ENCODE results near the gene MEI4. TPM values are rescaled to one million over a fixed set of nuclear protein-coding genes. Genes with fewer than 3 reads are reported as not detected.

The MEI4 gene
- total and polyA plus RNA-seq, 2 of the 4 experiments (the other 2 are of a cell fraction) = not detected

DNA sequence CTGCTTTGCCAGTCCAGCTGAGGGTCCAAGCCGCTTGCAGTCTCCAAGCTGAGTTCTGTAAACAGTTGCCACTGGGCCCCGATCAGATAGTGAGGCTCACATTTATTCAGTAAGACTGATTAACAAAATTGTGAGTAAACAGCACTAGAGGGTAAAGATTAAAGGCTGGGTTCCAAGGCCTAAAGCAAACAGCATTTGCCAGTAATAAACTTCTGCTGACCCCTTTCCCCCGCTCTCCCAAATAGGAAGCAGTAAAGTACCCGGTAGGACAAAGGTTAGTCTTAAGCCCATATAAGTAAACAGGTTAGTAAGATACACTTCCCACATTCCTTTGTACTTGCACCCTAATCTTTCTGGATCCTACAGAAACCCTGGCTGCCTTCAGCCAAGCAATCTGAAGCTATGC lies 181.8 kb downstream of the MEI4 start:
- H4K91ac ChIP-seq (ENCODE audit: insufficient read depth, low read depth, low read length) = no peak overlapping the region
- no peaks in the 10 kb centered on the region for H3K4me1 ChIP-seq (ENCODE audit: control insufficient read depth, insufficient read depth, low read length)
- no peaks in the 10 kb centered on the region for H3K36me3 ChIP-seq (ENCODE audit: control insufficient read depth, insufficient read depth, low read length)
- no peak overlapping the region for H3K14ac ChIP-seq (replicated peaks; ENCODE audit: low read depth, low read length)
- no peak overlapping the region for H3K4ac ChIP-seq (ENCODE audit: low read depth, low read length)
- H4K20me1 ChIP-seq (ENCODE audit: insufficient read depth, low read length) = no peaks in the 10 kb centered on the region
- H3K9me1 ChIP-seq (ENCODE audit: insufficient read depth, low read length) = no peaks in the 10 kb centered on the region
- no peak overlapping the region for H4K8ac ChIP-seq (ENCODE audit: low read depth in 2 of 2, low read length in 2 of 2)
- no TSS peak for BruUV-seq (replicated peaks)
- H3K9ac ChIP-seq (ENCODE audit: low read depth, low read length) = no peak overlapping the region
- H3K79me1 ChIP-seq (ENCODE audit: low read depth in 1 of 2, low read length in 2 of 2) = no peaks in the 10 kb centered on the region
- CTCF ChIA-PET = no interaction called here
- DNase-seq = no peak
- H3K27ac ChIP-seq (ENCODE audit: insufficient read depth, low read length) = no peak overlapping the region
- H3K4me2 ChIP-seq (ENCODE audit: low read depth, low read length) = no peak overlapping the region
- no peak for ATAC-seq (ENCODE audit: low read depth)
- H2AK9ac ChIP-seq (replicated peaks; ENCODE audit: low read depth, low read length, poor library complexity) = no peak overlapping the region
- no peak overlapping the region for H2BK5ac ChIP-seq (ENCODE audit: low read depth, low read length, poor library complexity, severe bottlenecking)
- POLR2A ChIA-PET (ENCODE audit: unreplicated experiment) = no interaction called here
- no peak overlapping the region for H2BK15ac ChIP-seq (ENCODE audit: low read depth, low read length)
- WGBS, 2 experiments (ENCODE audit: extremely low coverage in 2 of 2, insufficient read length in 1 of 2) = 0% methylated on average over 1 of the region's 4 CpGs; no CpG with 5 or more reads in 1 of the 2 experiments
- H3K18ac ChIP-seq (ENCODE audit: low read depth, low read length) = no peak overlapping the region
- no peak overlapping the region for H4K5ac ChIP-seq (ENCODE audit: low read depth, low read length)
- in situ Hi-C loops (cut with MboI; ENCODE audit: low sequenced_read_pairs) = no loop called here
- intact Hi-C loops (cut with micrococcal nuclease) = no loop called here
- no peak overlapping the region for H3K23ac ChIP-seq (ENCODE audit: low read depth, low read length)
- TF ChIP-seq RCOR1 (IDR thresholded peaks at IDR 0.05; ENCODE audit: insufficient replicate concordance, low read length) (no peak), MXI1 (IDR thresholded peaks at IDR 0.05; ENCODE audit: borderline replicate concordance, low read depth, low read length) (no peak)
- H3K27me3 ChIP-seq (ENCODE audit: control insufficient read depth, insufficient read depth, low read length) = no peaks in the 10 kb centered on the region
- no peak overlapping the region for H2AFZ ChIP-seq (replicated peaks; ENCODE audit: low read length, poor library complexity)
- no peak overlapping the region for H2AK5ac ChIP-seq (ENCODE audit: low read depth, low read length)
- 0 out of 2 replicates have a peak, but pooled peaks cover 3% of the 10 kb centered on the region for H3K9me3 ChIP-seq (ENCODE audit: control insufficient read depth, insufficient read depth, low read length)
- H3K56ac ChIP-seq (ENCODE audit: extremely low read depth, insufficient read depth, low read length) = no peak overlapping the region
- no peak overlapping the region for H2BK20ac ChIP-seq (ENCODE audit: low read depth, low read length)
- dilution Hi-C loops (cut with HindIII; ENCODE audit: low sequenced_read_pairs, unreplicated experiment) = no loop called here
- H2BK120ac ChIP-seq (ENCODE audit: low read depth, low read length) = no peak overlapping the region
- H3K4me3 ChIP-seq (ENCODE audit: insufficient read depth, low read depth, low read length) = no peak overlapping the region
